Colon (tissue), 2 donors: ENCODE measurements around the gene ABCG1.

ENCODE experiments used
- FAIRE-seq: peaks from 2 replicates; lab custom pipeline; 2012; peaks lifted over from hg19 to GRCh38; lab: Jason Lieb, UNC
- donor health status: control.
- donor health status: control.

ABCG1 gene

GRCh38 chr21:42252325-42252654, 33.4 kb downstream of the ABCG1 start:
- no peak for FAIRE-seq

- FAIRE-seq = no peak
Observed at GRCh38 chr21:42252778-42253340, 33.9 kb downstream of the ABCG1 start.

GRCh38 chr21:42253466-42253865, 34.5 kb downstream of the ABCG1 start:
- FAIRE-seq = no peak

- FAIRE-seq = no peak
Observed at GRCh38 chr21:42254083-42254482, 35.1 kb downstream of the ABCG1 start.

- no peak for FAIRE-seq
Observed at GRCh38 chr21:42254651-42255601, 36.0 kb downstream of the ABCG1 start.

GRCh38 chr21:42255825-42256224, 36.9 kb downstream of the ABCG1 start:
- no peak for FAIRE-seq

- no peak for FAIRE-seq
Observed at GRCh38 chr21:42256316-42256715, 37.4 kb downstream of the ABCG1 start.

GRCh38 chr21:42257091-42257765, 38.3 kb downstream of the ABCG1 start:
- no peak for FAIRE-seq

- no peak for FAIRE-seq
Observed at GRCh38 chr21:42258150-42258884, 39.4 kb downstream of the ABCG1 start.

- no peak for FAIRE-seq
Observed at GRCh38 chr21:42258885-42259407, 40.0 kb downstream of the ABCG1 start.

GRCh38 chr21:42260121-42260520, 41.2 kb downstream of the ABCG1 start:
- no peak for FAIRE-seq

- no peak for FAIRE-seq
Observed at GRCh38 chr21:42261829-42262200, 42.9 kb downstream of the ABCG1 start.

- FAIRE-seq = no peak
Observed at GRCh38 chr21:42262831-42263231, 43.9 kb downstream of the ABCG1 start.

- FAIRE-seq = no peak
Observed at GRCh38 chr21:42263591-42264131, 44.7 kb downstream of the ABCG1 start.

GRCh38 chr21:42264245-42265195, 45.6 kb downstream of the ABCG1 start:
- no peak for FAIRE-seq

- no peak for FAIRE-seq
Observed at GRCh38 chr21:42265231-42265812, 46.4 kb downstream of the ABCG1 start.

- FAIRE-seq = no peak
Observed at GRCh38 chr21:42266971-42267556, 48.1 kb downstream of the ABCG1 start.

GRCh38 chr21:42269386-42269785, 50.4 kb downstream of the ABCG1 start:
- no peak for FAIRE-seq

GRCh38 chr21:42271065-42271464, 52.1 kb downstream of the ABCG1 start:
- FAIRE-seq = no peak
